HFFc6 (cell line): ENCODE data around the gene TOR3A. TPM values are rescaled to one million over a fixed set of nuclear protein-coding genes. Genes with fewer than 3 reads are reported as not detected.

Experiments used
- DNase-seq: peaks from one replicate; pipeline ENCODE4 v3.0.0-alpha.2; 2018
- H3K27ac Mint-ChIP-seq: 2 replicates; pipeline ENCODE4 v1.8.0; 2020; ENCODE audit warnings: mild to moderate bottlenecking, mixed read lengths
- H3K27me3 Mint-ChIP-seq: 2 replicates; pipeline ENCODE4 v1.8.0; 2021; ENCODE audit warnings: mild to moderate bottlenecking, moderate library complexity, mixed read lengths; ENCODE audit not compliant: insufficient read depth
- H3K36me3 Mint-ChIP-seq: 2 replicates; pipeline ENCODE4 v1.8.0; 2021; ENCODE audit warnings: low read depth, mixed read lengths
- H3K4me1 Mint-ChIP-seq: 2 replicates; pipeline ENCODE4 v1.8.0; 2020; ENCODE audit warnings: low read depth, mixed read lengths
- H3K4me3 Mint-ChIP-seq: 2 replicates; pipeline ENCODE4 v1.8.0; 2020; ENCODE audit warnings: mild to moderate bottlenecking, moderate library complexity, mixed read lengths
- H3K9me3 Mint-ChIP-seq: 2 replicates; pipeline ENCODE4 v1.8.0; 2020; ENCODE audit warnings: mild to moderate bottlenecking, mixed read lengths
- CTCF ChIP-seq: fragments of 200-600 bp; sonication (generic); IDR thresholded peaks from 2 replicates; pipeline ENCODE4 v1.5.0; 2021; ENCODE audit warnings: antibody characterized with exemption, mild to moderate bottlenecking
- total RNA-seq, 6 experiments: library from RNA; stranded (reverse); fragmentation: NEBNext Ultra II Directional; extraction: Animal tissue kit (Norgen Biotek cat#: 25700); gene quantifications; 2 replicates in 1 of 6; 3 replicates in 5 of 6; pipeline ENCODE4 v1.2.3, GENCODE V29; 2021

Gene TOR3A
- total RNA-seq, 6 experiments from 2014 or later = 21.4 to 27.6 (median 24.5) TPM

- Mint-ChIP-seq H3K4me3 (no peak overlapping the region), H3K4me1 (peaks cover 45% of the 10 kb centered on the region), H3K9me3 (no peaks in the 10 kb centered on the region), H3K36me3 (peaks cover 54% of the 10 kb centered on the region), H3K27ac (no peak overlapping the region), H3K27me3 (peaks cover 14% of the 10 kb centered on the region)
- DNase-seq = no peak
- no peak for TF ChIP-seq CTCF
Measured at GRCh38 chr1:179104611-179105250, 22.9 kb downstream of the TOR3A start.

DNA sequence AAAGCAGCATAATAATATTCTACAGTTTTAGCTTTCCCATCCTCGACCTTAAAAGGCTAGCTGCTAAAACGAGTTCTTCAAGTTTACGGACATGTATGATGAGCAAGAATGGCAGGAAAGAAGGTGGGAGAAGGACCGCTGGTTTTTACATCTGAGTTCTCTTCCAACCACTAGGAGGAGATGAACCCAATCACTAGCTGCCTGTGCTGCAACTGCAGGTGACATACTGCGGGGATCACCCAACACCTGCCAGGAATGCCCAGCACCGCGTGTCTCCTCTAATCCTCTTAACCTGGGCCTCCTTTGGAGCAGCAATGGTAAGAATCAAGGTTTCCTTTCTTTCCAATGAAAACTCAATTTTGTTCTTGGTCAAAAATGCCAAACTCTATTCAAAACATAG lies 23.5 kb downstream of the TOR3A start:
- Mint-ChIP-seq H3K27me3 (peaks cover 18% of the 10 kb centered on the region), H3K4me1 (peaks cover 45% of the 10 kb centered on the region), H3K27ac (no peak overlapping the region), H3K36me3 (peaks cover 47% of the 10 kb centered on the region), H3K9me3 (no peaks in the 10 kb centered on the region), H3K4me3 (no peak overlapping the region)
- peak; percentile 70 for TF ChIP-seq CTCF
- DNase-seq = no peak

DNA sequence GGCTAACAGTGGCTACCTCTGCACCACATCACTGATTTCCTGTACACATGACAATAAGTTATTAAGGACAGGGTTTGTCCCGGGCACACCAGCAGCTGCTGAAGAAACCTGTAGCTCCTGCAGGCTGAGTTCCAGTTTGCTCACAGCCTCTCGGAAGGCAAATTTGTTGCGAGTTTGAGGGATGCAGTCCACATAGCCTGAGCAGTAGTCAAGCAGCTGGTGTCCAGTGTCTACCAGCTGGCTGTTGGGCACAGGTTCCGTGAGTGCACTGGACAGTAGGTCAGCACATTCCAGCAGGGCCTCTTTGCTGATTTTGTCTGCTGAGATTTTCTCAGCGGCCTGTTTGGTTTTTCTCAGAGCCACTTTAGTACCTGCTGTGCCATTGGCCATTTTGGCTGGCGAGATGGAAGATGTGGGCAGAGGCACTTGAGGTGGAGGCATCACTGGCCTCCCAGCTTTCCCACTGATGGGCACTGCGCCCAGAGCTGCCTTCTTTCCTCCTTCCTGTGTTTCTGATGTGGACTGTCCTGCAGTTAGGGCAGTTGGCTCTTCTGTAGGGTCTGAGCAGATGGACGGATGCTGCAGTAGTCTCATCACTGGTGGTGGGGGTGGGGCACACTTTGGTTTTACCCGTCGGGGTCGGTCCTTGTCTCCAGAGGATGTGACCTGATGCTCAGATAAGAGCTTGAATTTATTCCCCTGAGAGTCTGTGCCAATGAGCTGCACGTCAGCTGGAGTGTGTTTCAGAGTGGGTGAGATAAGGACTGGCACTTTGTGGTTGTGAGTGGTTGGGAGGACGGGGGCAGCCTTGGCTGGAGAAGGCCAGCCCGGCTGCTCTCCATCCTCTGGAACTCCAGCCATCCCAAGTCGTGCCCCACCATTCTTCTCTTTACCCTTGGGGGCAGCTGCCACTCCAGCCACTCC lies 26.1 kb downstream of the TOR3A start:
- Mint-ChIP-seq H3K4me1 (peaks cover 37% of the 10 kb centered on the region), H3K36me3 (peaks cover 37% of the 10 kb centered on the region), H3K27ac (peak overlapping the region; percentile 72), H3K27me3 (peaks cover 14% of the 10 kb centered on the region; the same call in 1 of the 2 replicates), H3K9me3 (no peaks in the 10 kb centered on the region), H3K4me3 (no peak overlapping the region; the same call in 1 of the 2 replicates)
- no peak for DNase-seq
- no peak for TF ChIP-seq CTCF

DNA sequence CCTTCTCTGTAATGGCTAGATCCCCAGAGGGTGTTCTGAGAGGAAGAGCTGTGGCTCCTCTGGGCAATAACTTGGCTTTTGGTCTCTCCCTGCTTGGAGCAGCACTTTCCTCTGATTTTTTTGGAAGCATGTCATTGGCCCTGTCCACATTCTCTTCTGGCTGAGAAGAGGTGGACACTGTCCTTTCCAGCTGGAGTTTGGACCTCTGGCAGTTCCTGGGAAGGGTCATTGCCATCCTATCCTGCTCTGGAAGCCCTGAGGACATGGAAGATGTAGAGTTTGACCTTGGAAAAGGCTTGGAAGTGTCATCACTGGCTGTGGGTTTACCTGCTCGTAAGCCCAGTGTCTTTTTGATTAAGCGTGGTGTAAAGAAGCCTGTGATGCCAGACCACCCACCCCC lies 26.8 kb downstream of the TOR3A start:
- peak overlapping the region; percentile 51; the same call in 1 of the 2 replicates for H3K27ac Mint-ChIP-seq
- H3K27me3 Mint-ChIP-seq = peaks cover 14% of the 10 kb centered on the region; the same call in 1 of the 2 replicates
- TF ChIP-seq CTCF = no peak
- H3K4me1 Mint-ChIP-seq = peaks cover 36% of the 10 kb centered on the region
- no peak for DNase-seq
- no peaks in the 10 kb centered on the region for H3K9me3 Mint-ChIP-seq
- H3K4me3 Mint-ChIP-seq = no peak overlapping the region
- peaks cover 37% of the 10 kb centered on the region for H3K36me3 Mint-ChIP-seq

DNA sequence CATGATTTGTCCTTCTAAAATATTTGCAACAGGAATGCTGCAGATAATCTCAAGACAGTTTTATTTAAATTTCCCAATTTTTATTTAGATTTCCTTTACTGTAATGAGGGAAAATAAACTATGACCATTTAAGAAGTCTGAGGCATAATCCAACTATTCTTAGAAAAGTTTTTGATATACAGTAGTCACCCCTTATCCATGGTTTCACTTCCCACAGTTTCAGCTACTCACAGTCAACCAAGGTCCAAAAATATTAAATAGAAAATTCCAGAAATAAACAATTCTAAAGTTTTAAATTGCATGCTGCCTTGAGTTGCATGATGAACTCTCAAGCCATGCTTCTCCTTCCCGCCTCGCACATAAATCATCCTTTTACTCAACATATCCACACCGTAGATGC lies 33.3 kb downstream of the TOR3A start:
- Mint-ChIP-seq H3K9me3 (no peaks in the 10 kb centered on the region), H3K27me3 (peaks cover 6% of the 10 kb centered on the region), H3K27ac (peak overlapping the region; percentile 34; the same call in 1 of the 2 replicates), H3K4me3 (no peak overlapping the region), H3K4me1 (peaks cover 13% of the 10 kb centered on the region), H3K36me3 (peaks cover 54% of the 10 kb centered on the region)
- DNase-seq = no peak
- no peak for TF ChIP-seq CTCF
